HUES64 (cell line): ENCODE data around the gene TMCO4.
A peak's percentile ranks its signal among the peaks of the same experiment; 100 is the strongest.
"Not testable (repeated sequence)": the region's sequence is repeated elsewhere in the genome, so short reads cannot be mapped to it uniquely, and the experiment has no call there.

Experiments used
- H3K27ac ChIP-seq: 2 replicates; pipeline ENCODE4 v1.7.0; 2013; ENCODE audit warnings: low read depth, low read length, inconsistent platforms
- H3K27me3 ChIP-seq: 2 replicates; pipeline ENCODE4 v1.6.1; 2013; ENCODE audit warnings: mild to moderate bottlenecking, low read length; ENCODE audit not compliant: insufficient read depth
- H3K36me3 ChIP-seq: 2 replicates; pipeline ENCODE4 v1.6.1; 2013; ENCODE audit warnings: mild to moderate bottlenecking, low read length; ENCODE audit not compliant: insufficient read depth
- H3K4me1 ChIP-seq: 2 replicates; pipeline ENCODE4 v1.6.1; 2013; ENCODE audit warnings: mild to moderate bottlenecking, low read length, moderate library complexity; ENCODE audit not compliant: insufficient read depth
- H3K4me3 ChIP-seq: 2 replicates; pipeline ENCODE4 v1.5.1; 2013; ENCODE audit warnings: mild to moderate bottlenecking, low read length, moderate library complexity
- H3K9ac ChIP-seq: 2 replicates; pipeline ENCODE4 v1.6.1; 2013; ENCODE audit warnings: mild to moderate bottlenecking, low read depth, low read length
- H3K9me3 ChIP-seq: 2 replicates; pipeline ENCODE4 v1.6.1; 2013; ENCODE audit warnings: low read depth, low read length; ENCODE audit not compliant: insufficient read depth
- WGBS: fragments of 150-250, 120-280 bp; methylation state at CpG from one replicate; pipeline ENCODE4 v1.1.7; 2013; ENCODE audit warnings: missing lambda C conversion rate; 5-methylcytosine and 5-hydroxymethylcytosine counted together

TMCO4 gene

GRCh38 chr1:19825298-19825697, 25.6 kb upstream of the TMCO4 start:
- Histone ChIP-seq H3K27ac (no peak overlapping the region), H3K27me3 (no peaks in the 10 kb centered on the region), H3K36me3 (no peaks in the 10 kb centered on the region), H3K4me1 (no peaks in the 10 kb centered on the region), H3K9me3 (no peaks in the 10 kb centered on the region), H3K9ac (no peak overlapping the region), H3K4me3 (no peak overlapping the region)
- WGBS, result 39% methylated on average over 6 of the region's 6 CpGs

DNA sequence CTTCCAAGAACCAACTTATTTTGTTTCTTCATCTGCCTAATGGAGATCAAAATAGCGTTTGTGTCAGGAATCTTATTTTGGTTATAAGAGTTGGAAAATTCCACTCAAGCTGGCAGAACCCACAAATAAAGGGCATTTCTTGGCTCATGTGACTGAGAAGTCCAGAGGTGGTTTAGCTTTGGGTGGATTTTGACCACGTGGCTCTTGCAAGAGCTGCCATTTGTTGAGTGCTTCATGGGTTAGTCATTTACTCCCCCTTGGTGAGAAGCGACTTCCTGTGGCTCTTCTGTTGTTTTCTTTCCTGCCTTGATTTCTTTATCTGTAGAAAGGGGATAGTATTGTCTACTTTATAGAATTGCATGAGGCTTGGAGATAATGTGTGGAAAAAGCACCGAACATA, 24.8 kb upstream of the TMCO4 start:
- WGBS, result 72% methylated on average over 4 of the region's 4 CpGs
- H3K27ac ChIP-seq, result no peak overlapping the region
- no peak overlapping the region for H3K4me3 ChIP-seq
- H3K9ac ChIP-seq, result no peak overlapping the region
- no peaks in the 10 kb centered on the region for H3K27me3 ChIP-seq
- no peaks in the 10 kb centered on the region for H3K4me1 ChIP-seq
- H3K36me3 ChIP-seq, result no peaks in the 10 kb centered on the region
- H3K9me3 ChIP-seq, result no peaks in the 10 kb centered on the region

GRCh38 chr1:19824036-19824435, 24.3 kb upstream of the TMCO4 start:
- WGBS, result 74% methylated on average over 5 of the region's 5 CpGs
- Histone ChIP-seq H3K27ac (no peak overlapping the region), H3K36me3 (no peaks in the 10 kb centered on the region), H3K9me3 (no peaks in the 10 kb centered on the region), H3K4me3 (no peak overlapping the region), H3K27me3 (no peaks in the 10 kb centered on the region), H3K9ac (no peak overlapping the region), H3K4me1 (no peaks in the 10 kb centered on the region)

DNA sequence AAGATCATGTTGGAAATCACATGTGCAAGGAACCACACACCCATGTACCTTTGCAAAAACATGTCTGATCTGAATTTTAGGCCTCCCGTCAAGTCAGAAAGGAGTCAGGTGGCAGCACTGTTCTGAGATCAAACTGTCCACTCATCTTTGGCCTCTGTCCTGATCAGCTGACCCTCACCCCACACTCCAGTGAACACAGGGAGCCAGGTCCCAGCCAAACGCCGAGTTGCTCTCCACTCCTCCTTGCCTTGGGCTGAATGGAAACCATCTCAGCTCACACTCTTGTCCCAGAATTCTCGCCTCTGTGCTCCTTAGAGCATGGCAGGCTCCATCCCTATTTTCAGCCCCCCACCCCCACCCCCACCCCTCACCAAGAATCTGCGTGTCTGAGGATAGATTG, 20.0 kb upstream of the TMCO4 start:
- H3K9ac ChIP-seq, result no peak overlapping the region
- H3K27me3 ChIP-seq, result no peaks in the 10 kb centered on the region
- H3K27ac ChIP-seq, result no peak overlapping the region

GRCh38 chr1:19818324-19818723, 18.6 kb upstream of the TMCO4 start:
- Histone ChIP-seq H3K4me1 (peaks cover 25% of the 10 kb centered on the region), H3K9me3 (no peaks in the 10 kb centered on the region), H3K9ac (no peak overlapping the region), H3K27me3 (no peaks in the 10 kb centered on the region), H3K4me3 (no peak overlapping the region), H3K27ac (no peak overlapping the region), H3K36me3 (no peaks in the 10 kb centered on the region)
- 98% methylated on average over 3 of the region's 3 CpGs for WGBS

More for the DNA sequence above, 20.0 kb upstream of the TMCO4 start:
- no peaks in the 10 kb centered on the region for H3K9me3 ChIP-seq
- H3K4me3 ChIP-seq, result no peak overlapping the region
- H3K36me3 ChIP-seq, result no peaks in the 10 kb centered on the region
- H3K4me1 ChIP-seq, result peaks cover 25% of the 10 kb centered on the region
- WGBS, result 77% methylated on average over 4 of the region's 5 CpGs

GRCh38 chr1:19817160-19817559, 17.4 kb upstream of the TMCO4 start:
- H3K9me3 ChIP-seq, result no peaks in the 10 kb centered on the region
- no peaks in the 10 kb centered on the region for H3K27me3 ChIP-seq
- 66% methylated on average over 5 of the region's 5 CpGs for WGBS
- peaks cover 25% of the 10 kb centered on the region for H3K4me1 ChIP-seq
- no peak overlapping the region for H3K4me3 ChIP-seq
- H3K9ac ChIP-seq, result no peak overlapping the region
- no peaks in the 10 kb centered on the region for H3K36me3 ChIP-seq
- peak overlapping the region; percentile 52; the same call in 1 of the 2 replicates for H3K27ac ChIP-seq

DNA sequence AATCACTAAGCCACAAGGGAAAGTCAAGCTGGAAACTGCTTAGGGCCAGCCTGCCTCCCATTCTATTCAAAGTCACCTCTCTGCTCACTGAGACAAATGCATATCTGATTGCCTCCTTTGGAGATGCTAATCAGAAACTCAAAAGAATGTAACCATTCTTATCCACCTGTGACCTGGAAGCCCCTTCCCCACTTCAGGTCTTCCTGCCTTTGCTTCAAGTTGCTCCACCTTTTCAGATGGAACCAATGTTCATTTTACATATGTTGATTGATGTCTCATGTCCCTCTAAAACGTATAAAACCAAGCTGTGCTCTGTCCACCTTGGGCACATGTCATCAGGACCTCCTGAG, 17.0 kb upstream of the TMCO4 start:
- not testable (repeated sequence) for H3K4me3 ChIP-seq, H3K27me3 ChIP-seq, H3K9me3 ChIP-seq, H3K36me3 ChIP-seq
- Histone ChIP-seq H3K4me1 (peaks cover 25% of the 10 kb centered on the region), H3K9ac (peak overlapping the region; percentile 4; the same call in 1 of the 2 replicates), H3K27ac (peak overlapping the region; percentile 91)
- 6% methylated on average over 1 of the region's 1 CpG for WGBS

- no peaks in the 10 kb centered on the region for H3K9me3 ChIP-seq
- 75% methylated on average over 15 of the region's 15 CpGs for WGBS
- peaks cover 25% of the 10 kb centered on the region for H3K4me1 ChIP-seq
- H3K27ac ChIP-seq, result peak overlapping the region; percentile 91
- H3K9ac ChIP-seq, result peak overlapping the region; percentile 4; the same call in 1 of the 2 replicates
- no peaks in the 10 kb centered on the region for H3K36me3 ChIP-seq
- H3K4me3 ChIP-seq, result no peak overlapping the region; the same call in 1 of the 2 replicates
- H3K27me3 ChIP-seq, result no peaks in the 10 kb centered on the region
Measured at GRCh38 chr1:19815801-19816736, 16.4 kb upstream of the TMCO4 start.

GRCh38 chr1:19814681-19815503, 15.2 kb upstream of the TMCO4 start, which contains the start of gene RNF186:
Gene RNF186, minus strand, starts transcription at chr1:19815283. Its CDS starts 182 bp downstream, at chr1:19815101.
- no peaks in the 10 kb centered on the region for H3K36me3 ChIP-seq
- no peak within 1 kb of the TSS for H3K4me3 ChIP-seq
- H3K9ac ChIP-seq, result peak within 1 kb of the TSS; percentile 4; the same call in 1 of the 2 replicates
- 94% methylated on average over 22 of the region's 22 CpGs for WGBS
- peaks cover 25% of the 10 kb centered on the region for H3K4me1 ChIP-seq
- H3K27me3 ChIP-seq, result no peaks in the 10 kb centered on the region
- H3K27ac ChIP-seq, result peak within 1 kb of the TSS; percentile 91; the same call in 1 of the 2 replicates
- H3K9me3 ChIP-seq, result no peaks in the 10 kb centered on the region

GRCh38 chr1:19814244-19814661, 14.5 kb upstream of the TMCO4 start:
- Histone ChIP-seq H3K9me3 (no peaks in the 10 kb centered on the region), H3K27me3 (no peaks in the 10 kb centered on the region), H3K4me3 (no peak overlapping the region), H3K9ac (no peak overlapping the region), H3K36me3 (no peaks in the 10 kb centered on the region), H3K27ac (no peak overlapping the region), H3K4me1 (peaks cover 25% of the 10 kb centered on the region)
- WGBS, result 96% methylated on average over 15 of the region's 15 CpGs

DNA sequence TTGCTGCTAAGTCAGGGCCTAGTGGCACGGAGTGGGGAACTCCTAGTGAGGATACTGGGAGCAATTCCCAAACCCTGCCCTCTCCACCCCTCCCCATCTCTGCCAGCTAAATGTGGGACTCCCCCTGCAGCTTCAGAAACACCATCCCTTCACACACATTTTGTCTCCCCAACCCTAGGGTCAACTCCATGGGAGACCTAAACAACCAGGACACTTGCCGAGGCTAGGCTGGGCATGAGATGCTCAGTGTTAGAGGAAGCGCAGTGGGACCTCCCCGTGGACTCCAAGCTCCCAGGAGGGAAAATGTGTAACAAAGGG, 13.9 kb upstream of the TMCO4 start:
- no peaks in the 10 kb centered on the region for H3K36me3 ChIP-seq

More for the DNA sequence above, 13.9 kb upstream of the TMCO4 start:
- H3K9me3 ChIP-seq, result no peaks in the 10 kb centered on the region
- WGBS, result 81% methylated on average over 4 of the region's 4 CpGs
- H3K4me3 ChIP-seq, result no peak overlapping the region
- no peaks in the 10 kb centered on the region for H3K27me3 ChIP-seq
- H3K27ac ChIP-seq, result no peak overlapping the region
- H3K9ac ChIP-seq, result no peak overlapping the region
- peaks cover 25% of the 10 kb centered on the region for H3K4me1 ChIP-seq
